ENCODE measurements around the gene MYF6.
"Not testable (repeated sequence)": the region's sequence is repeated elsewhere in the genome, so short reads cannot be mapped to it uniquely, and the experiment has no call there.

The MYF6 gene

GRCh38 chr12:80707126-80707829 is at the start of gene MYF6:
TSS of gene MYF6 (plus strand) at chr12:80707634. CDS start at chr12:80707720, 86 bp downstream.
- DNase-seq = no peak

GRCh38 chr12:80659512-80660063 is 47.8 kb upstream of the MYF6 start:
- no peak for DNase-seq

GRCh38 chr12:80662586-80662985 is 44.8 kb upstream of the MYF6 start:
- DNase-seq = no peak

GRCh38 chr12:80670214-80670613 is 37.2 kb upstream of the MYF6 start:
- DNase-seq = no peak

- not testable (repeated sequence) for DNase-seq
Observed at GRCh38 chr12:80676042-80676636, 31.3 kb upstream of the MYF6 start.

- DNase-seq = no peak
Observed at GRCh38 chr12:80676856-80677255, 30.6 kb upstream of the MYF6 start.

GRCh38 chr12:80677994-80678393 is 29.4 kb upstream of the MYF6 start:
- no peak for DNase-seq

GRCh38 chr12:80679346-80680131 is 27.9 kb upstream of the MYF6 start:
- no peak for DNase-seq

- no peak for DNase-seq
Observed at GRCh38 chr12:80681287-80681686, 26.1 kb upstream of the MYF6 start.

- no peak for DNase-seq
Observed at GRCh38 chr12:80681786-80682185, 25.6 kb upstream of the MYF6 start.

- DNase-seq = no peak
Observed at GRCh38 chr12:80684077-80684495, 23.3 kb upstream of the MYF6 start.

- no peak for DNase-seq
Observed at GRCh38 chr12:80690090-80690489, 17.3 kb upstream of the MYF6 start.

GRCh38 chr12:80690513-80690912 is 16.9 kb upstream of the MYF6 start:
- no peak for DNase-seq

GRCh38 chr12:80692114-80692513 is 15.3 kb upstream of the MYF6 start:
- no peak for DNase-seq

GRCh38 chr12:80697270-80697887 is 10.1 kb upstream of the MYF6 start:
- DNase-seq = no peak

- DNase-seq = no peak
Observed at GRCh38 chr12:80698256-80698655, 9.2 kb upstream of the MYF6 start.

GRCh38 chr12:80698847-80699542 is 8.4 kb upstream of the MYF6 start:
- no peak for DNase-seq

GRCh38 chr12:80700327-80700726 is 7.1 kb upstream of the MYF6 start:
- DNase-seq = no peak

- DNase-seq = no peak
Observed at GRCh38 chr12:80701388-80701787, 6.0 kb upstream of the MYF6 start.

- DNase-seq = no peak
Observed at GRCh38 chr12:80702889-80703805, 4.3 kb upstream of the MYF6 start.

- DNase-seq = no peak
Observed at GRCh38 chr12:80704420-80704819, 3.0 kb upstream of the MYF6 start.
